Measurements from ENCODE around the gene CDH1.

The CDH1 gene

DNA sequence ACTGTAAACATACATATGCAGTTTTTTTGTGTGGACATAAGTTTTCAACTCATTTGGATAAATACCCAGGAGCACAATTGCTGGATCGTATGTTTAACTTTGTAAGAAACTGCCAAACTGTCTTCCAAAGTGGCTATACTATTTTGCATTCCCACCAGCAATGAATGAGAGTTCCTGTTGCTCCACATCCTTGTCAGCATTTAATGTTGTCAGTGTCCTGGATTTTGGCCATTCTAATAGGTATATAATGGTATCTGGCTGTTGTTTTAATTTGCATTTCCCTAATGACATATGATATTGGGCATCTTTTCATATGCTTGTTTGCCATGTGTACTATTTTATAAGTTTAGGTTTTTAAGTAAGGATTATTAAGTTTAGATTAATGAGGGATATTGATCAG, 120.4 kb downstream of the CDH1 start:
- DNase-seq (ENCODE audit: low spot score), result no peak

GRCh38 chr16:68859828-68860227, 122.7 kb downstream of the CDH1 start:
- DNase-seq (ENCODE audit: low spot score), result no peak

GRCh38 chr16:68860978-68861892, 124.1 kb downstream of the CDH1 start:
- DNase-seq (ENCODE audit: low spot score), result no peak

DNA sequence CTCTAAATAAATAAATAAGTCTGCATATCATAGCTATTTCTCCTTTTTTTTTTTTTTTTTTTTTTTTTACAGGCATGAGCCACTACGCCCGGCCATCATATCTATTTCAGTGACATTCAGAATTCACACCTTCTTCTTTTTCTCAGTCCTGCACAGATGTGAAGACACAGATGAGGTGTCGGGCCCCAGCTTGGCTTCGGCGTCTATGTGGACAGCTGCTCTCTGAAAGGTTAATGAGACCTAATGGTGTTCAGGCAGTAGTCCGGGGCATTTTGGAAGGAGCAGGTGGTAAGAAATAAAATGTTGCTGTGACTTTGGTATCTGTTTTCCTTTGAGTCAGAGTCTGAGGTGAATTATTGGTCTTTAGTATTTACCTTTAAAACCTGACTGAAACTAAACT, 129.8 kb downstream of the CDH1 start:
- DNase-seq (ENCODE audit: low spot score), result no peak

DNA sequence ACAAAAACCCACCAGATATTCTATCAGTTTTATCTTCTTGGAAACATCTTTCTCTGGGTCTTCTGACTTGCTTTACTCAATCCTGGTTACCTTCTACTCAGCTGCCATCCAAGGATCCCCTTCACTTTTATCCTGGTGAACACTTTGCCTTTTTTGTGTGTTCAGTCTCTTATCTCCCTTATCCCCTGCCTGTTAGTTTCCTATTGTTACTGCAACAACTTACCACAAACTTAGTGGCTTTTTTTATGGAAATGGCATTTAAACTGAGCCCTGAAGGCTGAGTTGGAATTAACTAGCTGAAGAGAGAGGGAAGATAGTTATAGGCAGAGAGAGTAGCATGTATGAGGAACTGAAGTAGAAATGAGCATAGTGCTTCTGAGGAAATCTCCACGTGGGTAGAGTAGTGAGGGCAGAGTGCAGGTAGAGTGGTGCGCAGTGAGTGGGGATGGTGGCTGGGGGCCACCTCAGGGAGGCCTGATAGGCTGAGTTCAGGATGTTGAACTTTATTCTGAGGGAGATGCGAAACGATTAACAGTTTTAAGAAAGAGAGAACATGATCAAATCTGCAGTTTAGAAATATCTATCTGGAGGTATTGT, 132.5 kb downstream of the CDH1 start:
- no peak for DNase-seq (ENCODE audit: low spot score)

- no peak for DNase-seq (ENCODE audit: low spot score)
Observed at GRCh38 chr16:68873635-68874471, 136.8 kb downstream of the CDH1 start.

GRCh38 chr16:68875871-68876270, 138.8 kb downstream of the CDH1 start:
- DNase-seq (ENCODE audit: low spot score), result no peak

GRCh38 chr16:68883685-68884084, 146.6 kb downstream of the CDH1 start:
- DNase-seq (ENCODE audit: low spot score), result no peak

- DNase-seq (ENCODE audit: low spot score), result no peak
Observed at GRCh38 chr16:68884401-68884800, 147.3 kb downstream of the CDH1 start.

Measured in D341Med (cell line).